ENCODE results near the gene BMPR2.
"Not testable (repeated sequence)": the region's sequence is repeated elsewhere in the genome, so short reads cannot be mapped to it uniquely, and the experiment has no call there.

DNA sequence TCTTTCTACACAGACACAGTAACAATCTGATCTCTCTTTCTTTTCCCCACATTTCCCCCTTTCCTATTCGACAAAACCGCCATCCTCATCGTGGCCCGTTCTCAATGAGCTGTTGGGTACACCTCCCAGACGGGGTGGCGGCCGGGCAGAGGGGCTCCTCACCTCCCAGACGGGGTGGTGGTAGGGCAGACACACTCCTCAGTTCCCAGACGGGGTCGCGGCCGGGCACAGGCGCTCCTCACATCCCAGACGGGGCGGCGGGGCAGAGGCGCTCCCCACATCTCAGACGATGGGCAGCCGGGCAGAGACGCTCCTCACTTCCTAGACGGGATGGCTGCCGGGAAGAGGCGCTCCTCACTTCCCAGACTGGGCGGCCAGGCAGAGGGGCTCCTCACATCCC, 64.0 kb downstream of the BMPR2 start:
- TF ChIP-seq, protein P1, sequence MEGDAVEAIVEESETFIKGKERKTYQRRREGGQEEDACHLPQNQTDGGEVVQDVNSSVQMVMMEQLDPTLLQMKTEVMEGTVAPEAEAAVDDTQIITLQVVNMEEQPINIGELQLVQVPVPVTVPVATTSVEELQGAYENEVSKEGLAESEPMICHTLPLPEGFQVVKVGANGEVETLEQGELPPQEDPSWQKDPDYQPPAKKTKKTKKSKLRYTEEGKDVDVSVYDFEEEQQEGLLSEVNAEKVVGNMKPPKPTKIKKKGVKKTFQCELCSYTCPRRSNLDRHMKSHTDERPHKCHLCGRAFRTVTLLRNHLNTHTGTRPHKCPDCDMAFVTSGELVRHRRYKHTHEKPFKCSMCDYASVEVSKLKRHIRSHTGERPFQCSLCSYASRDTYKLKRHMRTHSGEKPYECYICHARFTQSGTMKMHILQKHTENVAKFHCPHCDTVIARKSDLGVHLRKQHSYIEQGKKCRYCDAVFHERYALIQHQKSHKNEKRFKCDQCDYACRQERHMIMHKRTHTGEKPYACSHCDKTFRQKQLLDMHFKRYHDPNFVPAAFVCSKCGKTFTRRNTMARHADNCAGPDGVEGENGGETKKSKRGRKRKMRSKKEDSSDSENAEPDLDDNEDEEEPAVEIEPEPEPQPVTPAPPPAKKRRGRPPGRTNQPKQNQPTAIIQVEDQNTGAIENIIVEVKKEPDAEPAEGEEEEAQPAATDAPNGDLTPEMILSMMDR (IDR thresholded peaks at IDR 0.05), result not testable (repeated sequence)
- TF ChIP-seq POLR2A, EP300 (IDR thresholded peaks at IDR 0.05): not testable (repeated sequence)
